Caco-2 (cell line): Measurements from ENCODE around the gene NFATC1. TPM values are rescaled to one million over a fixed set of nuclear protein-coding genes. Genes with fewer than 3 reads are reported as not detected.

Experiments used
- BruUV-seq: library from RNA; stranded (reverse); fragments of 400-500 nt; replicated peaks from 2 replicates; lab custom pipeline; 2021; lab: Mats Ljungman, UMichigan
- CTCF ChIA-PET: fragments of 300-600 bp; sonication (Branson Sonifier 250); formaldehyde crosslinking; loops from one replicate; lab custom pipeline; 2022; ENCODE audit warnings: antibody characterized with exemption; lab: Charles Lee
- POLR2A ChIA-PET: fragments of 300-600 bp; sonication (Branson Sonifier 250); formaldehyde crosslinking; loops from one replicate; lab custom pipeline; 2022; ENCODE audit warnings: antibody characterized with exemption; lab: Charles Lee
- DNase-seq, 2 experiments: peaks; one replicate each; pipeline versions ENCODE4 v3.0.0 to v3.0.0-alpha.2; 2020 to 2022
- H3K27me3 ChIP-seq: replicated peaks from 2 replicates; pipeline ENCODE4 v1.6.0; 2011; ENCODE audit warnings: low read length; ENCODE audit not compliant: control insufficient read depth, insufficient read depth
- H3K36me3 ChIP-seq: 2 replicates; pipeline ENCODE4 v1.5.1; 2011; ENCODE audit warnings: low read length; ENCODE audit not compliant: control insufficient read depth, insufficient read depth
- H3K4me1 ChIP-seq: fragments of 250-450 bp; sonication (Bioruptor Pico); 2 replicates; pipeline ENCODE4 v1.5.1; 2020; ENCODE audit warnings: mild to moderate bottlenecking
- H3K4me3 ChIP-seq: 2 replicates; pipeline ENCODE4 v1.5.1; 2011; ENCODE audit warnings: low read depth, mild to moderate bottlenecking, control low read depth, low read length
- H3K9me3 ChIP-seq: fragments of 250-450 bp; sonication (Bioruptor Pico); 2 replicates; pipeline ENCODE4 v1.5.1; 2020; ENCODE audit warnings: mild to moderate bottlenecking, moderate library complexity
- H3K27ac Mint-ChIP-seq: one replicate; pipeline ENCODE4 v1.8.0; 2022; ENCODE audit warnings: mixed read lengths; ENCODE audit not compliant: unreplicated experiment
- H3K27me3 Mint-ChIP-seq: one replicate; pipeline ENCODE4 v1.8.0; 2022; ENCODE audit warnings: mixed read lengths; ENCODE audit not compliant: insufficient read depth, unreplicated experiment
- H3K36me3 Mint-ChIP-seq: one replicate; pipeline ENCODE4 v1.8.0; 2022; ENCODE audit warnings: mild to moderate bottlenecking, mixed read lengths; ENCODE audit not compliant: insufficient read depth, unreplicated experiment
- H3K4me1 Mint-ChIP-seq: one replicate; pipeline ENCODE4 v1.8.0; 2022; ENCODE audit warnings: low read depth, mixed read lengths; ENCODE audit not compliant: unreplicated experiment
- H3K4me3 Mint-ChIP-seq: one replicate; pipeline ENCODE4 v1.8.0; 2022; ENCODE audit warnings: mild to moderate bottlenecking, moderate library complexity, mixed read lengths; ENCODE audit not compliant: unreplicated experiment
- H3K9me3 Mint-ChIP-seq: one replicate; pipeline ENCODE4 v1.8.0; 2022; ENCODE audit warnings: mixed read lengths; ENCODE audit not compliant: unreplicated experiment
- CTCF ChIP-seq, 2 experiments: fragments of 200-600 bp in 1 of 2; IDR thresholded peaks; 1 replicate in 1 of 2; 2 replicates in 1 of 2; pipeline versions ENCODE4 v1.5.1 to v1.8.0; 2011 to 2022; ENCODE audit warnings: antibody characterized with exemption in 1 of 2, control low read depth in 1 of 2, inconsistent platforms in 1 of 2, low read depth in 1 of 2, low read length in 1 of 2, mild to moderate bottlenecking in 1 of 2, moderate library complexity in 1 of 2; ENCODE audit not compliant: insufficient read depth in 1 of 2, severe bottlenecking in 1 of 2, unreplicated experiment in 1 of 2
- intact Hi-C: fragments of 100-400 bp; cut with micrococcal nuclease; formaldehyde crosslinking; loops from one replicate; pipeline ENCODE4 v1.10.0; 2022; ENCODE audit not compliant: unreplicated experiment
- total RNA-seq: library from RNA; stranded (reverse); gene quantifications from 2 replicates; pipeline ENCODE4 v1.2.3, GENCODE V29; 2022

Gene NFATC1
- total RNA-seq, 1 experiment from 2014 or later: 0.66 TPM

- Histone ChIP-seq H3K4me1 (no peaks in the 10 kb centered on the region), H3K9me3 (no peaks in the 10 kb centered on the region), H3K4me3 (no peak overlapping the region), H3K27me3 (no peaks in the 10 kb centered on the region), H3K36me3 (no peaks in the 10 kb centered on the region)
- intact Hi-C loops: no loop called here
- no peaks in the 10 kb centered on the region for H3K27me3 Mint-ChIP-seq
- BruUV-seq: no TSS peak
- CTCF ChIA-PET: no interaction called here
- H3K4me1 Mint-ChIP-seq: no peaks in the 10 kb centered on the region
- TF ChIP-seq CTCF (IDR thresholded peaks at IDR 0.05; ENCODE audit: insufficient read depth in 1 of 2, low read depth in 1 of 2, low read length in 1 of 2, severe bottlenecking in 1 of 2, unreplicated experiment in 1 of 2): no peak
- no peaks in the 10 kb centered on the region for H3K9me3 Mint-ChIP-seq
- POLR2A ChIA-PET: no interaction called here
- H3K36me3 Mint-ChIP-seq: no peaks in the 10 kb centered on the region
- DNase-seq: no peak
- H3K4me3 Mint-ChIP-seq: no peak overlapping the region
- H3K27ac Mint-ChIP-seq: no peak overlapping the region
Observed at GRCh38 chr18:79402977-79403722, 7.4 kb downstream of the NFATC1 start.

GRCh38 chr18:79403723-79404566 is 8.2 kb downstream of the NFATC1 start:
- DNase-seq: no peak
- Mint-ChIP-seq H3K27me3 (no peaks in the 10 kb centered on the region), H3K36me3 (no peaks in the 10 kb centered on the region), H3K4me3 (no peak overlapping the region), H3K27ac (no peak overlapping the region), H3K4me1 (no peaks in the 10 kb centered on the region), H3K9me3 (no peaks in the 10 kb centered on the region)
- no peaks in the 10 kb centered on the region for H3K36me3 ChIP-seq
- POLR2A ChIA-PET: no interaction called here
- no peaks in the 10 kb centered on the region for H3K27me3 ChIP-seq
- H3K4me3 ChIP-seq: no peak overlapping the region
- BruUV-seq: no TSS peak
- H3K9me3 ChIP-seq: no peaks in the 10 kb centered on the region
- TF ChIP-seq CTCF (IDR thresholded peaks at IDR 0.05; ENCODE audit: insufficient read depth in 1 of 2, low read depth in 1 of 2, low read length in 1 of 2, severe bottlenecking in 1 of 2, unreplicated experiment in 1 of 2): no peak
- intact Hi-C loops: no loop called here
- no peaks in the 10 kb centered on the region for H3K4me1 ChIP-seq
- CTCF ChIA-PET: no interaction called here

- Histone ChIP-seq H3K27me3 (no peaks in the 10 kb centered on the region), H3K4me1 (no peaks in the 10 kb centered on the region), H3K9me3 (no peaks in the 10 kb centered on the region), H3K36me3 (no peaks in the 10 kb centered on the region), H3K4me3 (no peak overlapping the region)
- ChIA-PET CTCF (no interaction called here), POLR2A (no interaction called here)
- no TSS peak for BruUV-seq
- no peaks in the 10 kb centered on the region for H3K4me1 Mint-ChIP-seq
- no peak for TF ChIP-seq CTCF (IDR thresholded peaks at IDR 0.05; ENCODE audit: insufficient read depth in 1 of 2, low read depth in 1 of 2, low read length in 1 of 2, severe bottlenecking in 1 of 2, unreplicated experiment in 1 of 2)
- DNase-seq: no peak
- H3K4me3 Mint-ChIP-seq: no peak overlapping the region
- intact Hi-C loops: no loop called here
- no peaks in the 10 kb centered on the region for H3K27me3 Mint-ChIP-seq
- no peaks in the 10 kb centered on the region for H3K36me3 Mint-ChIP-seq
- H3K9me3 Mint-ChIP-seq: no peaks in the 10 kb centered on the region
- no peak overlapping the region for H3K27ac Mint-ChIP-seq
Observed at GRCh38 chr18:79404567-79404910, 8.8 kb downstream of the NFATC1 start.
